ENCODE measurements around the gene EBLN2. TPM values are rescaled to one million over a fixed set of nuclear protein-coding genes. Genes with fewer than 3 reads are reported as not detected.

EBLN2 gene
- total RNA-seq, 4 donors from 2014 or later, result 8.5 to 12.7 (median 9.8) TPM

- TF ChIP-seq, protein P1, sequence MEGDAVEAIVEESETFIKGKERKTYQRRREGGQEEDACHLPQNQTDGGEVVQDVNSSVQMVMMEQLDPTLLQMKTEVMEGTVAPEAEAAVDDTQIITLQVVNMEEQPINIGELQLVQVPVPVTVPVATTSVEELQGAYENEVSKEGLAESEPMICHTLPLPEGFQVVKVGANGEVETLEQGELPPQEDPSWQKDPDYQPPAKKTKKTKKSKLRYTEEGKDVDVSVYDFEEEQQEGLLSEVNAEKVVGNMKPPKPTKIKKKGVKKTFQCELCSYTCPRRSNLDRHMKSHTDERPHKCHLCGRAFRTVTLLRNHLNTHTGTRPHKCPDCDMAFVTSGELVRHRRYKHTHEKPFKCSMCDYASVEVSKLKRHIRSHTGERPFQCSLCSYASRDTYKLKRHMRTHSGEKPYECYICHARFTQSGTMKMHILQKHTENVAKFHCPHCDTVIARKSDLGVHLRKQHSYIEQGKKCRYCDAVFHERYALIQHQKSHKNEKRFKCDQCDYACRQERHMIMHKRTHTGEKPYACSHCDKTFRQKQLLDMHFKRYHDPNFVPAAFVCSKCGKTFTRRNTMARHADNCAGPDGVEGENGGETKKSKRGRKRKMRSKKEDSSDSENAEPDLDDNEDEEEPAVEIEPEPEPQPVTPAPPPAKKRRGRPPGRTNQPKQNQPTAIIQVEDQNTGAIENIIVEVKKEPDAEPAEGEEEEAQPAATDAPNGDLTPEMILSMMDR (IDR thresholded peaks at IDR 0.05), result no peak
- TF ChIP-seq POLR2A (IDR thresholded peaks at IDR 0.05), result no peak
- 82 to 89% methylated on average over 6 of the region's 6 CpGs for WGBS, 2 donors
- intact Hi-C loops (cut with DNase I), result no loop called here
- H3K27ac ChIP-seq, result no peak overlapping the region
- no peaks in the 10 kb centered on the region for H3K9me3 ChIP-seq
- H3K27me3 ChIP-seq, result no peaks in the 10 kb centered on the region
- H3K4me3 ChIP-seq (replicated peaks in 1 of 3), result no peak overlapping the region
- H3K36me3 ChIP-seq, result no peaks in the 10 kb centered on the region
- peaks cover 22 to 31% of the 10 kb centered on the region in 2 donors for H3K4me1 ChIP-seq
- no peak for DNase-seq
Measured at GRCh38 chr3:73026111-73026759, 35.2 kb upstream of the EBLN2 start.

- Histone ChIP-seq H3K27ac (no peak overlapping the region), H3K4me1 (peaks cover 22 to 31% of the 10 kb centered on the region in 2 donors)
- 95 to 98% methylated on average over 2 of the region's 2 CpGs for WGBS, 2 donors
Measured at GRCh38 chr3:73026760-73027113, 34.7 kb upstream of the EBLN2 start.

DNA sequence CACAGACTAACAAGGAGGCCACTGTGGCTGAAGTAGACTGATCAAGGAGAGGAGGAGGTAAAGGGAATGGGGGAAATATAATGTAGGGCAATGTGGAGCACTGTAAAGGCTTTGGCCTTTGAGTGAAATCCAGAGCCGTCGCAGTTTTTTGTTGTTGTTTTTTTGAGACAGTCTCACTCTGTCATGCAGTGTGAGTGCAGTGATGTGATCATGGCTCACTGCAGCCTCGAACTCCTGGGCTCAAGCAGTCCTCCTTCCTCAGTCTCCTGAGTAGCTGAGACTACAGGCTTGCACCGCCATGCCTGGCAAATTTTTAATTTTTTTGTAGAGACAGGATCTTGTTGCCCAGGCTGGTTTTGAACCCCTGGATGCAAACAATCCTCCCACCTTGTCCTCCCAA is 32.7 kb upstream of the EBLN2 start:
- H3K36me3 ChIP-seq, result no peaks in the 10 kb centered on the region
- peaks cover 31% of the 10 kb centered on the region in 2 donors for H3K4me1 ChIP-seq
- no peak overlapping the region for H3K4me3 ChIP-seq (replicated peaks in 1 of 3)
- no peak for TF ChIP-seq POLR2A (IDR thresholded peaks at IDR 0.05)
- TF ChIP-seq, protein P1 (IDR thresholded peaks at IDR 0.05), result no peak
- no peaks in the 10 kb centered on the region for H3K9me3 ChIP-seq
- no peak for DNase-seq
- WGBS, 2 donors, result 78 to 92% methylated on average over 4 of the region's 4 CpGs
- no peaks in the 10 kb centered on the region for H3K27me3 ChIP-seq
- no peak overlapping the region for H3K27ac ChIP-seq
- intact Hi-C loops (cut with DNase I), result no loop called here

More at GRCh38 chr3:73026760-73027113, 34.7 kb upstream of the EBLN2 start:
- DNase-seq, result no peak
- intact Hi-C loops (cut with DNase I), result no loop called here
- Histone ChIP-seq H3K9me3 (no peaks in the 10 kb centered on the region), H3K36me3 (no peaks in the 10 kb centered on the region), H3K4me3 (replicated peaks in 1 of 3) (no peak overlapping the region), H3K27me3 (no peaks in the 10 kb centered on the region)
- TF ChIP-seq POLR2A (IDR thresholded peaks at IDR 0.05), result no peak
- TF ChIP-seq, protein P1 (IDR thresholded peaks at IDR 0.05), result no peak

GRCh38 chr3:73029321-73029796 is 32.1 kb upstream of the EBLN2 start:
- 57 to 60% methylated on average over 1 of the region's 1 CpG for WGBS, 2 donors
- Histone ChIP-seq H3K27ac (no peak overlapping the region), H3K4me3 (replicated peaks in 1 of 3) (no peak overlapping the region), H3K4me1 (peaks cover 29 to 31% of the 10 kb centered on the region in 2 donors), H3K36me3 (no peaks in the 10 kb centered on the region), H3K9me3 (no peaks in the 10 kb centered on the region), H3K27me3 (no peaks in the 10 kb centered on the region)
- TF ChIP-seq, protein P1 (IDR thresholded peaks at IDR 0.05), result no peak
- TF ChIP-seq POLR2A (IDR thresholded peaks at IDR 0.05), result no peak
- no peak for DNase-seq
- intact Hi-C loops (cut with DNase I), result no loop called here

DNA sequence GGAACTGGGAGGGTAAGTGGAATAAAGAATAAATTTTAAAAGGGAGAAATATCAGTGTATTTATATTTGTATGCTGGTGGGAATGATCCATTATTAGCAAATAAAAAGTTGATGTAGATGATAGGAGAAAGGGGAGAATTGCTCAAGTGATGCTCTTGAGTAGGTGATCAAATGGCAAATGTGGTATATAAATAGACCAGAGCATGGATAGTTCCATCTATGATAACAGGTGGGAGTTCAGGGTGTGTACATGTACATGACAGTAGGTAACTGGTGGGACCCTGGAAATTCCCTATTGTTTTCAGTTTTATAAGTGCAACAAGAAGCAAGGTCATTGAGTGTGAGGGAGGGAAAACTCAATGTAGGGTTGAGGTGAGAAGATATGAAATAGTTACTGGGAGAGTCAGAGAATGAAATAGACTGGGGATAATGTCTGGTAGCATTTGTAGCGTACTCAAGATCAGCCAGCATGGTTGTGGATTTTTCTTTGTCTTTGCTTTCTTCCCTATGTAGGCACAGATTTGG is 31.3 kb upstream of the EBLN2 start:
- no peak for TF ChIP-seq POLR2A (IDR thresholded peaks at IDR 0.05)
- TF ChIP-seq, protein P1 (IDR thresholded peaks at IDR 0.05), result no peak
- no peak for DNase-seq
- H3K4me3 ChIP-seq (replicated peaks in 1 of 3), result no peak overlapping the region
- H3K9me3 ChIP-seq, result no peaks in the 10 kb centered on the region
- WGBS, 2 donors, result 98% methylated on average over 1 of the region's 1 CpG
- H3K36me3 ChIP-seq, result no peaks in the 10 kb centered on the region
- H3K27me3 ChIP-seq, result no peaks in the 10 kb centered on the region
- peaks cover 21 to 24% of the 10 kb centered on the region in 2 donors for H3K4me1 ChIP-seq
- intact Hi-C loops (cut with DNase I), result no loop called here
- no peak overlapping the region for H3K27ac ChIP-seq

Data from thyroid gland (tissue), 4 donors.